Loucy (cell line): ENCODE data around the gene CYGB.

Experiments used
- EZH2phosphoT487 ChIP-seq: fragments of 200-600 bp; IDR thresholded peaks from 2 replicates; pipeline ENCODE4 v1.6.1; 2018; ENCODE audit warnings: antibody characterized with exemption, mild to moderate bottlenecking, moderate library complexity, borderline replicate concordance
- TF ChIP-seq, protein P1 (sequence below): fragments of 200-600 bp; sonication (generic); conservative IDR thresholded peaks from 2 replicates; pipeline ENCODE4 v1.5.1; 2014; ENCODE audit warnings: mild to moderate bottlenecking, antibody characterized with exemption, low read length

DNA sequence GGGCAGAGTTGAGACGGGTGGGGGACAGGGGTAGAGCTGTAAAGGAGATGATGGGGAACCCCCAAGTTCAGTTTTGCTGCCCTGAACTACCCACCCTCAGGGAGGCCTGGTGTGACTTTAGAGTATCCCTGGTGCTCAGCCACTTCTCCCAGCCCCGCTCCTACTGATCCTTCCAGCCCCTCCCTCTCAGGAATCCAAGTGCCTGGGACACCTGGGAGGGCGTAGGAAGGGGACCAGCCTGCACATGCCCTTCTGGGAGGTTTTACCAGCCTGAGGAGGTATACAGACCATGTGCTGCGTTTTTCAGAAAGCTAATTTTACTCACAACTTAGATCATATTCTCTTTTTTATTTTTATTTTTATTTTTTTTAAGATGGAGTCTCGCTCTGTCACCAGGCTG is 44.0 kb upstream of the CYGB start:
- TF ChIP-seq, protein P1, sequence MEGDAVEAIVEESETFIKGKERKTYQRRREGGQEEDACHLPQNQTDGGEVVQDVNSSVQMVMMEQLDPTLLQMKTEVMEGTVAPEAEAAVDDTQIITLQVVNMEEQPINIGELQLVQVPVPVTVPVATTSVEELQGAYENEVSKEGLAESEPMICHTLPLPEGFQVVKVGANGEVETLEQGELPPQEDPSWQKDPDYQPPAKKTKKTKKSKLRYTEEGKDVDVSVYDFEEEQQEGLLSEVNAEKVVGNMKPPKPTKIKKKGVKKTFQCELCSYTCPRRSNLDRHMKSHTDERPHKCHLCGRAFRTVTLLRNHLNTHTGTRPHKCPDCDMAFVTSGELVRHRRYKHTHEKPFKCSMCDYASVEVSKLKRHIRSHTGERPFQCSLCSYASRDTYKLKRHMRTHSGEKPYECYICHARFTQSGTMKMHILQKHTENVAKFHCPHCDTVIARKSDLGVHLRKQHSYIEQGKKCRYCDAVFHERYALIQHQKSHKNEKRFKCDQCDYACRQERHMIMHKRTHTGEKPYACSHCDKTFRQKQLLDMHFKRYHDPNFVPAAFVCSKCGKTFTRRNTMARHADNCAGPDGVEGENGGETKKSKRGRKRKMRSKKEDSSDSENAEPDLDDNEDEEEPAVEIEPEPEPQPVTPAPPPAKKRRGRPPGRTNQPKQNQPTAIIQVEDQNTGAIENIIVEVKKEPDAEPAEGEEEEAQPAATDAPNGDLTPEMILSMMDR = no peak
- TF ChIP-seq EZH2phosphoT487 = no peak
